HG02642 (cell line): Measurements from ENCODE around the gene MEDAG.

Source experiments
- ATAC-seq: cut with Tn5 transposase; IDR thresholded peaks from one replicate; pipeline ENCODE4 v1.9.1; 2021; ENCODE audit warnings: mild to moderate bottlenecking; ENCODE audit not compliant: unreplicated experiment, poor library complexity

MEDAG gene

GRCh38 chr13:30934803-30935202 lies 28.7 kb downstream of the MEDAG start:
- no peak for ATAC-seq

- ATAC-seq = no peak
Measured at GRCh38 chr13:30936971-30937370, 30.9 kb downstream of the MEDAG start.

- ATAC-seq = no peak
Measured at GRCh38 chr13:30943881-30944280, 37.8 kb downstream of the MEDAG start.

- ATAC-seq = no peak
Measured at GRCh38 chr13:30957258-30957943, 51.3 kb downstream of the MEDAG start.

GRCh38 chr13:30959678-30960077 lies 53.6 kb downstream of the MEDAG start:
- no peak for ATAC-seq

GRCh38 chr13:30963791-30964190 lies 57.7 kb downstream of the MEDAG start:
- ATAC-seq = no peak

- ATAC-seq = no peak
Measured at GRCh38 chr13:30965380-30965779, 59.3 kb downstream of the MEDAG start.

GRCh38 chr13:30966101-30966500 lies 60.0 kb downstream of the MEDAG start:
- no peak for ATAC-seq

GRCh38 chr13:30968846-30969245 lies 62.8 kb downstream of the MEDAG start:
- ATAC-seq = no peak

GRCh38 chr13:30971575-30971974 lies 65.5 kb downstream of the MEDAG start:
- no peak for ATAC-seq

GRCh38 chr13:30972888-30973377 lies 66.9 kb downstream of the MEDAG start:
- no peak for ATAC-seq

- ATAC-seq = no peak
Measured at GRCh38 chr13:30974350-30974749, 68.3 kb downstream of the MEDAG start.
